HT-29 (cell line): ENCODE measurements around the gene RPLP2. TPM values are rescaled to one million over a fixed set of nuclear protein-coding genes. Genes with fewer than 3 reads are reported as not detected.

Experiments used
- DNase-seq: peaks from one replicate; pipeline ENCODE4 v3.0.0-alpha.2; 2015; ENCODE audit warnings: low spot score
- total RNA-seq: library from RNA; depleted of rRNA; stranded (reverse); fragments of >200 nt; shearing (Covaris generic); gene quantifications from 2 replicates; pipeline ENCODE4 v1.2.3, GENCODE V29; 2014

Gene RPLP2
- total RNA-seq, 1 experiment from 2014 or later: 1,913 TPM

- no peak for DNase-seq
These were observed 5.8 kb upstream of the RPLP2 start for GRCh38 chr11:803770-804598.

DNA sequence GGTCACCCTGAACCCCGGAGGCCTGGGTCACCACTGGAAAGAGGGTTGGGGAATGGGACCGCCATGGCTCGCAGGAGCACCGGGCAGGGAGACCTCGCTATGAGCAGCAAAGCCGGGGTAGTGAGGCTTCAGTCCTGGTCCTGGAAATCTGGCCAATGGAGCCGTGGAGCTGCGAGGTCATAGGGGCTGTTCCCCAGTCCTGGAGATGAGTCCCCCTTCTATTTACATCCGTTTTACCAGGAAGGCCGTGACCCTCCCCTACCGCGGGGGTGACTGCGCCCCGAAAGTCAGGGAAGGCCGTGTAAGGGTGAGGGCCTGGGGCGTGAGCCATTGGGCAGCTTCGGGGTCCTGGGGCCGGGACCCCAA is 5.2 kb upstream of the RPLP2 start:
- no peak for DNase-seq

- DNase-seq: peak; percentile 83
These were observed 1.1 kb upstream of the RPLP2 start for GRCh38 chr11:808427-809286.

DNA sequence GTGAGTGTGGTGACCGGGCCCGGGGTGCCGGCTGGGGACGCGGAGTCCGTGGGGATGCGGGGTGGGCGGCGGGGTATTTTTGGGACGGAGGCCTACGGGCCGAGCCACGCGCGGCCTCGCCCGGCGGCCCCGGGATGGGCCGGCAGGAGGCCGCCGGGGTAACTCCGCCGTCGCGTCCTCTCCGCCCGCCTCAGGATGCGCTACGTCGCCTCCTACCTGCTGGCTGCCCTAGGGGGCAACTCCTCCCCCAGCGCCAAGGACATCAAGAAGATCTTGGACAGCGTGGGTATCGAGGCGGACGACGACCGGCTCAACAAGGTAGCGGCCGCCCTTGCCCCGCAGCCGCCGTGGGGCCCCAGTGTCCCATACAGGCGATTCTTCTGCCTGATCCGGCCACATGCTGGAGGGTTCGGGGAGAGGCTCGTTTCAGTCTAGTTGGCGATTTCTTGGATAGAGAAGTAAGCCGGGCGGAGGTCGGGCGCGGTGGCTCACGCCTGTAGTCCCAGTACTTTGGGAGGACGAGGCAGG is 337 bp downstream of the RPLP2 start:
- DNase-seq: no peak

DNA sequence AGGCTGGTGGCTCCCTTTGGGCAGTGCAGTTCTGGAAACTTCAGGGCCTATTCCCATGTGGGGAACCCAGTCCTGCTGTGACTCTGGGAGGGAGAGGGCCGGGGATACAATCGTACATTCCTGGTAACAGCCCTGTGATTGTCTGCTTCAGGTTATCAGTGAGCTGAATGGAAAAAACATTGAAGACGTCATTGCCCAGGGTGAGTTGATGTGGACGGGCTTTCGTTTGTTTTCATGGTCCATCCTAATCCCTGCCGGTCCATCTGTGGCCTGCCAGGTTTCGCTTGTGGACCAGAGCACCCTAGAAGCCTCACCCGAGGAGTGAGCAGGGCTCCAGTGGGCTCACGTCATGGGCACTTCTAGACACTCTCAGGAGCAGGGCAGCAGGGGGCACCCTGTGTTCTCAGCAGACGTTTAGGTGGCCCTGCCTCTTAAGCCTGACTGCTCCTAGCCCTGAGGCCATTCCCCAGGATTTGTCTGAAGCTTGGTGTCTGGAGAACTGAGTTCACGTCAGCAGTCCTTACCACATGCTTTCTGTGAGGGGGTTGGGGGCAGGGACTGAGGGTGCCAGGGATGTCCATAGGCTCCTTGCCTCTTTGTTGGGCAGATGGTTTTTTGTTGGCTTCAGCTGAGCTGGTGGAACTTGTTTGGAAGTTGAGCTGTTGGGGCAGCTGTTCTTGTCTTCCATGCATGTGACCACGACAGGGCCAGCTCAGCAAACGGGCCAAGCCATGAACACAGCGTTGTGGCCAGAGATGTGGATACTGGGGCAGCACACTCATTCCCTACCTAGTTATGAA is 1.9 kb downstream of the RPLP2 start:
- no peak for DNase-seq

DNA sequence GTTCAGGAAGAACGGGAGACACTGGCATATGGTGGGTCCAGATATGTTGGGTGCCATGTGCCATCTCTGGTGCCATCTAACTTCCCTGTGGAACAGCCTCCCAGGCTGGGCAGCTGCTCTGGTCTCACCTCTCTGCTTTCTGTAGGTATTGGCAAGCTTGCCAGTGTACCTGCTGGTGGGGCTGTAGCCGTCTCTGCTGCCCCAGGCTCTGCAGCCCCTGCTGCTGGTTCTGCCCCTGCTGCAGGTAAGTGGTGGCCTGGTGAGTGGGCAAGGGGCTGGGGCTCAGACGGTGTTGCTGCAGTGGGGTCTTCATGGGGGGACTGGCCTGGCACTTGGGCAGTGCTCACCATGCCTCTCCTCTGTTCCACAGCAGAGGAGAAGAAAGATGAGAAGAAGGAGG is 2.6 kb downstream of the RPLP2 start:
- no peak for DNase-seq

DNA sequence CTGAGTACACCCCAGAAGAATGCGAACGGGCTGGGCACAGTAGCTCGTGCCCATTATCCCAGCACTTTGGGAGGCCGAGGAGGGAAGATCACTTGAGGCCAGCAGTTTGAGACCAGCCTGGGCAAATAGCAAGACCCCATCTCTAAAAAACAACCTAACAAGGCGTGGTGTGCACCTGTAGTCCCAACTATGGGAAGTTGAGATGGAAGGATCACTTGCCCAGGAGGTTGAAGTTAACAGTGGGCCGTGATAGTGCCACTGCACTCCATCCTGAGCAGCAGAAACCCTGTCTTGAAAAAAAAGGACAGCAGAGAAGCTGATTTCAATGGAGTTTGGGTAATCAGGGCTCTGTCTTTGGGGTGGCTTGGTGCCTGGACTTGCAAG is 3.3 kb downstream of the RPLP2 start:
- DNase-seq: no peak

DNA sequence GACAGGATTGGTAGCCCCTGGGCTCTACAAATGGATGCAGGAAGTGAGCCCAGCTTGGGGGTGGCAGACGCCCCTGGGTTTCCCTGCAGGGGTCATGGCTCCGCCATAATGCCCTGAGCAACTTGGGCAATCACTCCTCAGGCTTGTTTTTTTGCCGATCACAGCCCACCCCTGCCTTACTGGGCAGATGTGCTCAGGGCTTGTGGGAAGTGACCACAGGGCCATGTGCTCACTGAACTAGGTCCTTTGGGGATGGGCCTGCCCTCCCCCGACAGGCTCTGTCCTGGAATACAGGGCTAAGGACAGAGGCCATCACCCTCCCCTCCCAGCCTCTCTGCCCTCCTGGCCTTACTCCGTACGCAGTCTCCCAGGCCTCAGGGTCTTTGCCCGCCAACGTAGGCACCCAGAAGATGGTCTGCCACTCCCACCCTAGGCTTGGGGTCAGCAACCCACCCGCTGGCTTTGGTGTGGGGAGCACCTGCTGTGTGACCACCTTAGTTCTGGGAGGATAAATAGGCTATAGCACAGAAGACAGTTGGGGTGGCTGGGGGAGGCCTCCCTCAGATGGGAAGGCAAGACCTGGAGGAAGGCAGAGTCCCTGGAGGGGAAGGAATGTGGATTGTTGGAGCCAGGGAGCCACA is 3.8 kb downstream of the RPLP2 start:
- no peak for DNase-seq

DNA sequence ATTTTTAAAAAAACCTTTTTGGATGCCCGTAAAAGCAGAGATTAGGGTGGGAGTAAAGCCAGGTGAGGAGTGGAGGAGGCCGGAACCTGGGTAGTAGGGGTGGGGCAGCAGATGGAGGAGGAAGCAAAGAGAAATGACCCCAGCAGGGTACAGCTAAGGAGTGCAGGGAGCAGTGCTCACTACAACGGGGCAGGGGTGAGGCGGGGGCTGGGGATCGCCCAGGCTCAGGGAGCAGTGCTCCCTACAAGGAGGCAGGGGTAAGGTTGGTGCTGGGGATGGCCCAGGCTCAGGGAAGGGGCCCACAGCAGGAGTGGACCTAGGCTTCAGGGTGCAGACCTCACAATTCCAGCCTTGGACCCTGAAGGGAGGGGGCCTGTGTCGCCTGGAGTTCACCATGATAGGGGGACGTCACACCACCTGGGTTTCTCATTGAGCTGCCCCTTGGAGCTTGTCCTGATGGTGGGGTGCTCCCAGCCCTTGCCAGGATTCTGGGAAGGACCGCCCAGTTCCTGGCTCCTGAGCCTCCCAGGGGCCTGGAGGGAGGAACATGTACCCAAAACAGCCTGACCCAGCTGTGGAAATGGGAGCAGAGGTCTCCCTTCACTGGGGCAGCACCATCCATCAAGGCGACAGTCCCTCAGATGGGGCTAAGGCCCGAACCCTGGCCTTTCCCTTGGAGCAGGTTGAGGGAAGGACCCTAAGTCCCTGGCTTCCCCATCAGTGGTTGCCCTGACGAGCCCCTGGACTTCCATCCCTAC is 6.1 kb downstream of the RPLP2 start:
- DNase-seq: no peak

DNA sequence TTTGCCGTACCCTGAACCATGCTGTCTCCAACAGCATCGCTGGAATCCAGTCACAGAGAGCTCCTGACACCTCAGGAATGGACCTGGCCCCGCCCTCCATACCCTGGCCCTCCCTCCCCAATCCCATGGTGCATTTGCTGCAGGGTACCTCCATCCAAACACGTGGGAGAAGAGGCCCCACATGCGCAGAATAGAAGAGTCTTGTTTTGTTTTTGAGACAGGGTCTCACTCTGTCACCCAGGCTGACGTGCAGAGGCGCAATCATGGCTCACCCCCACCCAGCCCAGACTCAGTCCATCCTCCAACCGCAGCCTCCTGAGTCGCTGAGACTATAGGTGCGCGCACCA is 6.6 kb downstream of the RPLP2 start:
- DNase-seq: no peak

DNA sequence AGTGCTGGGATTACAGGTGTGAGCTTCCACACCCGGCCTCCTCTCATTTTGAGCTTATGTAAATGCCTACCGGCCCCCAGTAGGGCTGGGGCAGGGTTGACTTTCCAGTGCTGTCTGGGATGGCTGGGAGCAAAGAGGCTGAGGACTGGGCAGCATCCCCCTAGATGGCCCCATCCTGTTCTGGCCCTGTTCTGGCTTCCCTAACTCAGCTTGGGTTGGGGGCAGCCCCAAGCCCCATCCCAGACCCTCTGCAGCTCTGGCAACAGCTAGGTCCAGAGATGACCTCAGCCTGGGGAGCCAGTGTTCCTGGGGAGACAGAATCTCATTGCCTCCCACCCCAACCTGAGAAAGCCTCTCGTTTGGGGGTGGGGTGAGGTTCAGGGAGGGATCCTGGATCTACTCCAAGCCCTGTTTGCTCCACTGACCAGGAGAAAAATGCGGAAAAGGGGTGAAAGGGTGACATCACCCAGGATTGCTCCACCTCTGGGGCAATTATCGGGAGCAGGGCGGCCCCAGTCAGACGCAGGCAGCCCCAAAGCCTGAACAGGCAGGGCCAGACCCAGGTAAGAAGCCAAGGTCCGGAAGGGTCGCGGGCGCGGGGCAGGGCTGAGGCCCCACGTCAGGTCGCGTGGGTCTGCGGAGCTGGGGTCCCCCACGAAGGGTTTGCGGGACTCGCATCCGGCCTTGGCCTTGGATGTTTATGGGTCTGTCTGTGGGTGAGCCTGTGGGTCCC is 8.8 kb downstream of the RPLP2 start, which contains the start of gene PNPLA2:
Gene PNPLA2 (plus strand): TSS at position 519 of the 733 bp plus-strand sequence. CDS start 805 bp downstream, outside the sequence.
- peak; percentile 91 for DNase-seq

DNA sequence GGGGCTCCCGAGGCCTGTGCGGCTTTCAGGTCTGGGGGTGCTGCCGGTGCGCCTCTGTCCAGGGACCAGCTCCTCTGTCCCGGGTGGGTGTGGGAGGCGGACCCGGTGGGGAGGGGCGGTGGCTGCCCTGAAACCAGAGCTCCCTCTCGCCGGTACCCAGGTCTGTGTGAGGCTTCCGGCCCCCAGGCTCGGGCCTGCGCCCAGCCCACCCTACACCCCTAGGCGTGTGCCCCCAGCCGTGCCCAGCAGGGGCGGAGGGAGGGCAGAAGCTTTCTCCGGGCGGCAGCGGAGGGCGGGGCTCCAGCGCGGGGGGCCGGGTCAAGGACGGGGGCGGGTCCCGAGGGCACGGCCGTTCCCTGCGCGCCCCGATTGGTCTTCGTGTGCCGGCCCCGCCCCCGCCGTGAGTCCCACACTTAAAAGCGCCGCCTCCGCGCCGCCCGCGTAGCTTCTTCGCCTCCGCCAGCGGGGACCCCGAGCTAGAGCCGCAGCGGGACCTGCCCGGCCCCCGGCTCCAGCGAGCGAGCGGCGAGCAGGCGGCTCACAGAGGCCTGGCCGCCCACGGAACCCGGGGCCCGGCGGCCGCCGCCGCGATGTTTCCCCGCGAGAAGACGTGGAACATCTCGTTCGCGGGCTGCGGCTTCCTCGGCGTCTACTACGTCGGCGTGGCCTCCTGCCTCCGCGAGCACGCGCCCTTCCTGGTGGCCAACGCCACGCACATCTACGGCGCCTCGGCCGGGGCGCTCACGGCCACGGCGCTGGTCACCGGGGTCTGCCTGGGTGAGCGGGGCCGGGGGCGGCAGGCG is 9.6 kb downstream of the RPLP2 start:
- DNase-seq: peak; percentile 94

DNA sequence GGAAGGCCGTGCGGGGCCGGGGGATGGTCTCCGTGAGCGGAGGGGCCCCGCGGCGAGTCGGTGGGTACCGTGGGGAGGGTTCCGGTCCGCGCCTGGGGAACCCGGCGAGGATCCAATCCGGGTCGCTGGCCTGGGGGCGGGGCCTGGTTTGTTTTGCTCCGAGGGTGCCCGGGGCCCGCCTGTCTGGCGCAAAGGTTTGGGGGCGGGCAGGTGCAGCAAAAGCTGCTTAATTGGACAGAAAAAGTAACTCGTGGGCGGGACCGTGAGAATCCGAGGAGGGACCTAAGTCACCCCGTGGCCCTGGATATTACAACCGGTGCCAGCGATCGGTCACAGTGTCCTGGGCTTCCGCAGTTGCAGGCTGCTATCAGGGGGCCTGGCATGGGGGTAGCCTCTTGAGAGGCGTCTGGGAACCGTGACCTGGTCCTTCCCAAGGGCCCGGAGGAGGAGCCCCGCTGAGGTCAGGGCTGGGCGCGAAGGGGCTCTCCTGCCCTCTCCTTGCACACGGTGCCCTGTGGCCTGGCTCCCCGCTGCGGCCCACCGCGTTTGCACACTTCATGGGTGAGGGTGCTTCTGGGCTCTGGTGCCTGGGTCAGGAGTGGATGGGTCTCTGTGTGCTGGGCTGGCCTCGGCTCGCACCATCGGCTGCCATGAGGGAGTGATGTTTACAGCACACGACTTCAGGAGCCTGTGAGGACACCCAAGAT is 10.3 kb downstream of the RPLP2 start:
- DNase-seq: peak; percentile 95

DNA sequence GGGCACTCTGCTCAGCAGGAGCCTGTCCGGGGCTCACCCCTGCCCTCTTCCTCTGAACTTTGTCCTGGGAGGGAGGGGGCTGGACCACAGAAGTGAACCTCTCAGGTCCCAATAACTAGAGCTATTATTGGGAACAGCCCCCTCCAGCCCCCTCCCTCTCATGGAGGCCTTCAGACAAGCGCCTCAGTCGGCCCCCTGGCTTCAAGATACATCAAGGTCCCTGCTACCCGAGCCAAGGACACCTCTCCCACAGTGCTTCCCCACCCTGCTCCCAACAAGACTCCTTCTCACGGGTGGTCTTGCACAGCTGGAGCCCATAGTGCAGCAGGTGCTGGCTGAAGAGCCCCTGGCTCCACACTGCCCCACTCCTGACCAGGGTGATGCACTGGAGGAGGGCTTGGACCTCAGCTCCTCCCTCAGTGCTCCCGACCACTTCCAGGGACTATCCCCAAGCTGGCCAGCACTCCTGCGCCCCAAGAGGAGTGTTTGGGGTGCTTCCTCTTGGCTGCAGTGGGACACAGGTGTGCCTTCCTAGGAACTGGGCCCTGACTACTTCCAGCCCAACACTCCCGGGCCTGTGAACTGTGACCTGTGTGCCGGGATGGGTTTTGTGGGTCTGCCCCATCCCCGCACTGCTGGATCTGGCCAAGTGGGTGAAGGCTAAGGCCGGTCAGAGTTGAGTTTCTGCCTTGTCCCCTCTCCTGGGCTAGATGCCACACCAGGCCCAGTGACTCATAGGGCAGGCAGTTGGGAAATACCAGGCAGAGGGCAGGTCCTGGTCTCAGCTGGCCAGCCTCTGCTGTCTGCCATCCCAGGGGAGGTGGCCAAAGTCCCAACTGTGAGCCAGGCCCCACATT is 11.1 kb downstream of the RPLP2 start:
- peak; percentile 93 for DNase-seq

GRCh38 chr11:821512-822371 is 12.0 kb downstream of the RPLP2 start:
- no peak for DNase-seq
